Measurements from ENCODE around the gene CDPF1.
"Not testable (repeated sequence)": the region's sequence is repeated elsewhere in the genome, so short reads cannot be mapped to it uniquely, and the experiment has no call there.

The CDPF1 gene

GRCh38 chr22:46224044-46224897 is 25.8 kb downstream of the CDPF1 start:
- DNase-seq: no peak

- peak; percentile 12 for DNase-seq
These were observed 29.2 kb downstream of the CDPF1 start for GRCh38 chr22:46220921-46221320.

- peak; percentile 12 for DNase-seq
These were observed 30.5 kb downstream of the CDPF1 start for GRCh38 chr22:46219636-46220035.

- DNase-seq: no peak
These were observed 35.5 kb downstream of the CDPF1 start for GRCh38 chr22:46214616-46215015.

GRCh38 chr22:46214149-46214548 is 35.9 kb downstream of the CDPF1 start:
- no peak for DNase-seq

GRCh38 chr22:46213052-46213451 is 37.0 kb downstream of the CDPF1 start:
- peak; percentile 45 for DNase-seq

- DNase-seq: peak; percentile 11
These were observed 37.9 kb downstream of the CDPF1 start for GRCh38 chr22:46212195-46212594.

- no peak for DNase-seq
These were observed 40.8 kb downstream of the CDPF1 start for GRCh38 chr22:46209262-46209661.

GRCh38 chr22:46203601-46203980 is 46.5 kb downstream of the CDPF1 start:
- DNase-seq: no peak

GRCh38 chr22:46202897-46203600 is 47.0 kb downstream of the CDPF1 start:
- no peak for DNase-seq

- no peak for DNase-seq
These were observed 48.9 kb downstream of the CDPF1 start for GRCh38 chr22:46201059-46201757.

- not testable (repeated sequence) for DNase-seq
These were observed 51.3 kb downstream of the CDPF1 start for GRCh38 chr22:46198806-46199205.

- no peak for DNase-seq
These were observed 51.8 kb downstream of the CDPF1 start for GRCh38 chr22:46198274-46198673.

- DNase-seq: no peak
These were observed 53.8 kb downstream of the CDPF1 start for GRCh38 chr22:46196278-46196677.

- DNase-seq: no peak
These were observed 54.5 kb downstream of the CDPF1 start for GRCh38 chr22:46195487-46196165.

All from activated CD4-positive, alpha-beta T cell treated with anti-CD3 and anti-CD28 coated beads, Interleukin-2, Interleukin-6, amounts not matched to agents 100 ng/mL and 50 ng/mL, durations not matched to agents 16 hours and 8 hours (primary cell).